Subcutaneous abdominal adipose tissue (tissue), 5 donors: ENCODE measurements around the gene FIGNL2.

Source experiments
- H3K27ac ChIP-seq: one replicate; pipeline ENCODE4 v1.7.0; 2013; ENCODE audit warnings: low read depth, mild to moderate bottlenecking, inconsistent platforms, low read length, moderate library complexity
- H3K27me3 ChIP-seq, 5 donors: one replicate each; pipeline ENCODE4 v1.7.0; 2013; ENCODE audit warnings: low read length in 5 of 5, inconsistent platforms in 1 of 5; ENCODE audit not compliant: control insufficient read depth in 5 of 5, insufficient read depth in 4 of 5
- H3K36me3 ChIP-seq, 5 donors: one replicate each; pipeline ENCODE4 v1.7.0; 2013; ENCODE audit warnings: low read length in 5 of 5; ENCODE audit not compliant: control insufficient read depth in 5 of 5, insufficient read depth in 5 of 5
- H3K4me1 ChIP-seq, 5 donors: one replicate each; pipeline ENCODE4 v1.7.0; 2013; ENCODE audit warnings: low read length in 5 of 5, mild to moderate bottlenecking in 3 of 5, moderate library complexity in 1 of 5; ENCODE audit not compliant: control insufficient read depth in 5 of 5, insufficient read depth in 5 of 5
- H3K4me3 ChIP-seq, 5 donors: one replicate each; pipeline ENCODE4 v1.7.0; 2013; ENCODE audit warnings: low read length in 5 of 5, low read depth in 1 of 5
- H3K9ac ChIP-seq, 5 donors: one replicate each; pipeline ENCODE4 v1.7.0; 2013; ENCODE audit warnings: low read length in 5 of 5, mild to moderate bottlenecking in 4 of 5, moderate library complexity in 3 of 5
- H3K9me3 ChIP-seq, 5 donors: one replicate each; pipeline ENCODE4 v1.7.0; 2013; ENCODE audit warnings: low read length in 5 of 5; ENCODE audit not compliant: control insufficient read depth in 5 of 5
- donor health status: healthy.
- donor health status: healthy.
- donor health status: healthy.
- donor health status: healthy.
- donor health status: healthy.

The FIGNL2 gene

DNA sequence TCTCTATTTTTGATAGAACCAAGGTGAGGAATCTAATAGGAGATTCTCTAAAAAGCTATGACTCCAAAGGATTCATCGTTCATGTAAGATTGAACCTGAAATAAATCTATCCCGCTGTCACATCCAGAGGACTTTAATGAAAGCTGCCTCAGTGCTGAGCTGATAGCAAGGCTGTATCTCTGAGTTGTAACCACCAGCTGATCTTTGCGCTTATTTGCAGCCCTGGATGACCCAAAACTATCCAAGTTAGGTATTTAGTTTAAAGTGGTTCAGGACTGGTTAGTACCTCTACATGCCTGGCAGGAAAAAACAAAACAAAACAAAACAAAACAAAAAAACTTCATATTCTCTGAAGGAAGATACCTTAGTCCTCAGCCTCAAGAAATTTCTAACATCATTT, 30.6 kb upstream of the FIGNL2 start:
- no peak overlapping the region for H3K9ac ChIP-seq
- H3K36me3 ChIP-seq, result no peaks in the 10 kb centered on the region
- no peaks in the 10 kb centered on the region for H3K4me1 ChIP-seq
- H3K27me3 ChIP-seq, result no peaks in the 10 kb centered on the region
- H3K4me3 ChIP-seq, result no peak overlapping the region
- H3K9me3 ChIP-seq, result no peaks in the 10 kb centered on the region
- H3K27ac ChIP-seq, result no peak overlapping the region

DNA sequence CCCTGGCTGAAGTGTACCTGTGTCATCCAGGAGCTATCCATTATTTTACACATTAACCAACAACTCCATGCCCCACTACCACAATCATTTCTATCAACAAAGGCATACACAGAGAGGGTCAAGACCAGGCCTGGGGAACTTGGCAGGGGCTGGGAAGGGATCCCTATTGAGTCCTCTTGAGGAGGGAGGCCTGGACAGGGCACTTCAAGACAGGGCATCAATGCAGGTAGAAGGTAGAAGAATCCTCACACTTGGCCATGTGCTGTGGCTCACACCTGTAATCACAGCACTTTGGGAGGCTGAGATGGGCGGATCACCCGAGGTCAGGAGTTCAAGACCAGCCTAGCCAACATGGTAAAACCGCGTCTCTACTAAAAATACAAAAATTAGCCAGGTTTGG, 26.0 kb upstream of the FIGNL2 start:
- Histone ChIP-seq H3K9me3 (no peaks in the 10 kb centered on the region), H3K9ac (no peak overlapping the region), H3K27ac (no peak overlapping the region), H3K4me3 (no peak overlapping the region), H3K27me3 (peaks cover 0 to 10% (median 2%) of the 10 kb centered on the region in 5 donors), H3K4me1 (peaks cover 0 to 22% (median 16%) of the 10 kb centered on the region in 5 donors), H3K36me3 (no peaks in the 10 kb centered on the region)

DNA sequence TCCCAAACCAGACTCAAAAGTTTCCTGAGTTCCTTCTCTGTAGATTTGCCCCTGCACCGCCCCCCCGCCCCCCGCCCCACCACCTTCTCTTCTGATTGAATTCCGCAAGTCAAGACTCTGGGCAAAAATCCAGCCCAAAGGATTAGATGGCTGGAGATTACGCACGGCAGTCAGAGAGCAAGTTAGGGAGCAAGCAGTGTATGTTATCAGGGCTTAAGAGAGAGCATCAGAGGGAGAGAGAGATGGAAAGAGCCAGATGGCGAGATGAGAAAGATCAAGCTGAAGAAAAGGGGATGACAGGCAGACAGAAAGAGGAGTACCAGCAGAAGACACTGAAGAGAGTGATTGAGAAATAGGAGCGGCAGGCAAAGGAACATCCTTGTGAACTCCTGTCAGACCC, 25.5 kb upstream of the FIGNL2 start:
- no peaks in the 10 kb centered on the region for H3K9me3 ChIP-seq
- H3K4me3 ChIP-seq, result no peak overlapping the region
- H3K27me3 ChIP-seq, result peaks cover 0 to 13% (median 7%) of the 10 kb centered on the region in 5 donors
- peaks cover 0 to 27% (median 19%) of the 10 kb centered on the region in 5 donors for H3K4me1 ChIP-seq
- no peaks in the 10 kb centered on the region for H3K36me3 ChIP-seq
- H3K27ac ChIP-seq, result no peak overlapping the region
- no peak overlapping the region for H3K9ac ChIP-seq

DNA sequence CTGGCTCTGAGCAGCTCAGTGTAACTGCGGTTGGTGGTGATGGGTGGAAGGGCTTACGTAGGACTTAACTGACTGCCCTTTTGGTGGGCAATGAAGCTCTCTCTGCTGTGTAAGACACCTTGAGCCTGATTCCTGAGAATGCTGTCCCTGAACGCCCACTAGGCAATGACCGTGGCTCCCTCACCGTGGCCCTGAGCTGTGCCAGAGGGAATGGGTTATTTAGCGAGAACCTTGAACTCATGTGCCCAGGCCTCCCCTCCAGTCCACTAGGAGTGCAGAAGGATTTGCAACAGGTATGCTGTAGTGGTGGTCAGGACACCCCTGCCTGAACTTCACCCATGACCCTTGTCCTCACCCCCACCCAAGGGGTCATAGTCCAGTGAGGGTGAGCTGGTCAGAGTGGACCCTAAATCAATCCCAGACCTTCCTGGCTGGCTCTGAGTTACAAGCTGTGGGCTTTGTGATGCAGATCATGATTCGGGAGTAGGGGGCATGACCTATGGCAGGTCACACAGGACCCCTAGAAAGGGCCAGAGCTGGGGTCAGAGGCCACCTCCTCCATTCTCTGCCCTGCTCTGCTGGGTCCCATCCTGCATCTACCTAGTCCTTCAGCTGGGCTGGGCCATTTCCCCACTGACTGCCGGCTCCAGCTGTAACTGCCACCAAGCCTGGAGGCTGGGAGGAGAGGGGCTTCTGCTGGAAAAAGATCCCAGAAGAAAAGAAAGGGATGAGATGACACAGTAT, 24.9 kb upstream of the FIGNL2 start:
- Histone ChIP-seq H3K9me3 (no peaks in the 10 kb centered on the region), H3K4me3 (no peak overlapping the region), H3K36me3 (no peaks in the 10 kb centered on the region), H3K27ac (no peak overlapping the region), H3K4me1 (peaks cover 0 to 33% (median 25%) of the 10 kb centered on the region in 5 donors), H3K9ac (no peak overlapping the region), H3K27me3 (peaks cover 5 to 14% (median 9%) of the 10 kb centered on the region in 5 donors)

DNA sequence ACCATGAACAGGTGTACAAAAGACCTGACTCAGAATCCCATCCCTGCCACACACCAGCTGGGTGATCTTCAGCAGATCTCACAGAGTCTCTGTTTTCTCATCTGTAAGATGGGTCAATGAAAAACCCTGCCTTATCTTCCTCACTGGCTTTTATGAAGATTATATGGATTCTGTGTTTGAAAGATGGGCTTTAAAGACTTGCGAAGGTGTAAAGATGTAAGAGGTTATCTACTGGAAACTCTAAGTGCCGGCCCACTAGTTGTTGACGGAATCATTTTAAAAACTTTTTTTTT, 24.1 kb upstream of the FIGNL2 start:
- Histone ChIP-seq H3K9ac (no peak overlapping the region), H3K36me3 (no peaks in the 10 kb centered on the region), H3K9me3 (no peaks in the 10 kb centered on the region), H3K27me3 (peaks cover 8 to 18% (median 12%) of the 10 kb centered on the region in 5 donors), H3K4me1 (peaks cover 0 to 33% (median 25%) of the 10 kb centered on the region in 5 donors), H3K27ac (no peak overlapping the region), H3K4me3 (no peak overlapping the region)

DNA sequence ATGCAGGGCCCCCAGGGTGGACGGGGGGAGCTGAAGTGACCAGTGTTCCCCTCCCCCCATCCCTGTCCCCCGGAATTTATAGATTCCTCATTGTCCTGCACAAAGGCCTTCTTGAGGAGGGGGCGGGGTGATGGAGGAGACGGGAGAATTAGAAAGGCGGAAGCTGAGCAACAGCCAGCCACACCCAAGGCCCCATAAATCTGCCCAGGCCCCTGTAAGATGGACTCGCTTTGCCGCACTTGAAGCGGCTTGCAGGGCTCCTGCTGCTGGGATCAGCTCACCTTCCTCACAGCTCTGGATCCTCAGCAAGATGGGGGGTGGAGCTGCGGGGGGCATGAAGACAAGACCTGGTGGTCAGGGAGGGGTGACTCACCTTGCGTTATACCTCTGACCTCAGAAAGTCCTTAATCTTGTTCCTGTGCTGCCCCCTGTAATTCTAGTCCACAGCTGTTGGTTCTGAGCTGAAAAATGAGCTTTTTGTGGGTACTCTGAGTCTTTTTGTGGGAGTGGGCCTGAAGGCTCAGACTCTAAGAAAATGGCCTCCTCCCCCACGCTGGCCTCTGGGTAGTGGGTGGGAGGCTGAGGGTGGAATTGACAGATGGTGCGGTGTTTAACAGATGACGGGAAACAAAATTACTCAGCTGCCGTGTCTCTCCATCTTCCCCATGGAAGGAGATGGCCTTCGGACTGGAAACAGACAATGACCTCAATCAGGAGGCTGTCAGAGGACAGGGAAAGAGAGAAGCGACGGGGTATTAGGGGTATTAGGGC, 23.6 kb upstream of the FIGNL2 start:
- Histone ChIP-seq H3K27me3 (peaks cover 8 to 18% (median 12%) of the 10 kb centered on the region in 5 donors), H3K9ac (no peak overlapping the region), H3K27ac (no peak overlapping the region), H3K4me1 (peaks cover 0 to 33% (median 25%) of the 10 kb centered on the region in 5 donors), H3K9me3 (no peaks in the 10 kb centered on the region), H3K4me3 (no peak overlapping the region), H3K36me3 (no peaks in the 10 kb centered on the region)

DNA sequence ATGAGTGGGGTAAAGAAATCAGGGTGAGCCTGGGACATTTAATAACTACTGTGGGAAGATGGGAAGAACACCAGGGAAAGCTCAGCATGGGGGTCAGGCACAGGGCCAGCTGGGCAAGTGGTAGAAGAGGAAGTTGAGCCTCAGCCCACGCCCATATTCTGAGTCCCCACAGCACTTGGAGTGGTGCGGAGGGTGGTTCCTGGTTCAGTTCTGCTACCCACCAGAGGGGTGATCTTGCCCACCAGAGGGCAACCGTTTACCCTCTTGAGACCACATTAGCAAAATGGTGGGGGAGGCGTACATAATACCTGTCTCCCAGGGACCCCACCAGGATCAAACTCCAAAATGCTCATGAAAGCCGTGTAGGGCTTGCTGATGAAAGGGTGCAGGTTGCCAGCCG, 22.6 kb upstream of the FIGNL2 start:
- peaks cover 8 to 18% (median 12%) of the 10 kb centered on the region in 5 donors for H3K27me3 ChIP-seq
- H3K27ac ChIP-seq, result no peak overlapping the region
- H3K4me1 ChIP-seq, result peaks cover 0 to 33% (median 25%) of the 10 kb centered on the region in 5 donors
- no peaks in the 10 kb centered on the region for H3K36me3 ChIP-seq
- no peaks in the 10 kb centered on the region for H3K9me3 ChIP-seq
- H3K4me3 ChIP-seq, result no peak overlapping the region
- no peak overlapping the region for H3K9ac ChIP-seq

DNA sequence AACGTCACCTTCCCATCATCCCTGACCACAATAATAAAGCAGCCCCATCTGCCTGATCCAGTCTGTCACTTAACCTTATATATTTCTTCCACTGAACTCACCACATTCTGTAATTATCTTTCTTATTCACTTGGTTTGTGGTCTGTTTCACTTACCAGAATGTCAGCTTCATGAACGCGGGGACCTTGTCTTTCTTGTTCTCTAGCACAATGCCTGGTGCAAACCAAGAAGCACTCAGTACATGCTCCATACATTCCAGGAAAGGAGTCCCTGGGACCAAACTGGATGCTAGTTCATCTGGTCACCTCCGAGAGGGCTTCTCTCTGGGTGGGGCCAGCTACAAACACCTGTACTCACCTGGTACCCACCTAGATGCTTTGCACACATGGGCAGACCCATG, 22.0 kb upstream of the FIGNL2 start:
- H3K4me1 ChIP-seq, result peaks cover 0 to 35% (median 25%) of the 10 kb centered on the region in 5 donors
- H3K36me3 ChIP-seq, result no peaks in the 10 kb centered on the region
- H3K27ac ChIP-seq, result no peak overlapping the region
- H3K4me3 ChIP-seq, result no peak overlapping the region
- H3K27me3 ChIP-seq, result peaks cover 8 to 18% (median 16%) of the 10 kb centered on the region in 5 donors
- H3K9me3 ChIP-seq, result no peaks in the 10 kb centered on the region
- H3K9ac ChIP-seq, result no peak overlapping the region

DNA sequence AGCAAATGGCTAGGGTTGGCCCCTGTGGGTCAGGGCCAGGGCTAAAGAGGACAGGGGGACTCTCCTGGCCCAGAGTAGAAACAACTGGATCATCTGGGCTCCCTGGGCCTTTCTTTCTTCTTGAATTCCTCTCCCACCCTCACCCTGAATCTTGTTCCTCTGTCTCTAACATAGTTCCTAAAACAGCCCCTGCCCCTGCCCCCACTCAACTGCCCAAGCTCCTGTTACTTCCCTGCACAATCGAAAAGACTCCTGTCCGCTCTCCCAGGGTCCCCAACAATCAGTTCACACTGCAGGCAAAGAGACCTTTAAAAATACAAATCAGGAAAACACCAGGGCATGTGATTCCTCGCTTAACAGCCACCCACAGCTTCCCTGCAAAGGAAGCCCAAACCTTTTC, 21.4 kb upstream of the FIGNL2 start:
- no peak overlapping the region for H3K27ac ChIP-seq
- H3K9me3 ChIP-seq, result no peaks in the 10 kb centered on the region
- no peak overlapping the region for H3K4me3 ChIP-seq
- H3K27me3 ChIP-seq, result peaks cover 8 to 24% (median 17%) of the 10 kb centered on the region in 5 donors
- no peak overlapping the region for H3K9ac ChIP-seq
- H3K4me1 ChIP-seq, result peaks cover 0 to 39% (median 25%) of the 10 kb centered on the region in 5 donors
- H3K36me3 ChIP-seq, result no peaks in the 10 kb centered on the region

DNA sequence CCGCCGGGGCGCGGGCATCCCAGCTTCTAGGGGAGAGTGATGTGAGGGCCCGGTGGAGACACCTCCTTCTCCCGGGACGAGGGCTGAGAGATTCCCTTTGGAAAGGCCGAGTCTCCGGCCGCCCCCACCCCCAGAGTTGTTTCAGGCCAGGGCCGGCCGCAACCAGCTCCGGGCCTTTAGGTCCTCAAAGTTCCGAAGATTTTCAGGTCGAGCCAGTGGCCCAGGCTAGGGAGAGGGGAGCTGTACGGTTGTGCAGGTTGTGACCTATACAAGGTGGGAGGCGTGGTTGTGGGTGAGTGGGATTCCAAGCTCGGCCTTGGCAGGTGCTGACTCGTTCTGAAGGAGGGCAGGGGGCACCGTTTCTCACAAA, 21.0 kb upstream of the FIGNL2 start:
- Histone ChIP-seq H3K36me3 (no peaks in the 10 kb centered on the region), H3K9ac (no peak overlapping the region), H3K4me3 (peak overlapping the region in 3 of 5 donors; percentile 53 to 62 (median 55)), H3K27ac (no peak overlapping the region), H3K4me1 (peaks cover 2 to 44% (median 29%) of the 10 kb centered on the region in 5 donors), H3K27me3 (peaks cover 9 to 27% (median 20%) of the 10 kb centered on the region in 5 donors), H3K9me3 (no peaks in the 10 kb centered on the region)
